Adrenal gland (tissue), 5 donors: ENCODE results near the gene GABRB3.

Experiments used
- POLR2A ChIP-seq, 2 donors: fragments of 450-650 bp; IDR thresholded peaks; one replicate each; pipeline ENCODE4 v1.6.1; 2017; ENCODE audit warnings: antibody characterized with exemption in 2 of 2, mild to moderate bottlenecking in 2 of 2, moderate library complexity in 1 of 2
- TF ChIP-seq, protein P1 (sequence below), 6 experiments: fragments of 450-650 bp in 4 of 6; fragments of 200-600 bp in 2 of 6; sonication (generic) in 1 of 6; IDR thresholded peaks; 1 replicate in 5 of 6; 2 replicates in 1 of 6; pipeline versions ENCODE4 v1.5.1 to v1.8.0; 2016 to 2021; ENCODE audit warnings: antibody characterized with exemption in 6 of 6, mild to moderate bottlenecking in 2 of 6, moderate library complexity in 1 of 6
- donor health status: DM: no; HTN: no; CAD: no.

DNA sequence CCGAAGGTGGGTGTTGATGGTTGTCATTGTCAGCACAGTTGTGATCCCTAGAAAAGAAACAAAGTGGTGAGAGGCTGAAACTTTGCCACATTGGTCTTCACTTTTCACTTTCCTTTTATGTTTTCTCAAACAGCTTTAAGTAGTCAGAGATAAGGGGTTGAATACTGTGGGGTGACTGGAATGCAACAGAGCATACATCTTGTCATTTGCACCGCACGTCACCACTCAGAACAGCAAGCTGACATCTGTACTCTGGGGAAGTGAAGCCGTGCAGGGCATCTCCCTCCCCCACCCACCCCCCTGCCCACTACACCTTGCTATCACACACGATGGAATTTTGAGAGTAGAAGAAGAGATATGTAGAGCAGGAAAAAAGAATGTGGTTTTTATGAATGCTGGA lies 211.7 kb downstream of the GABRB3 start:
- TF ChIP-seq, protein P1, sequence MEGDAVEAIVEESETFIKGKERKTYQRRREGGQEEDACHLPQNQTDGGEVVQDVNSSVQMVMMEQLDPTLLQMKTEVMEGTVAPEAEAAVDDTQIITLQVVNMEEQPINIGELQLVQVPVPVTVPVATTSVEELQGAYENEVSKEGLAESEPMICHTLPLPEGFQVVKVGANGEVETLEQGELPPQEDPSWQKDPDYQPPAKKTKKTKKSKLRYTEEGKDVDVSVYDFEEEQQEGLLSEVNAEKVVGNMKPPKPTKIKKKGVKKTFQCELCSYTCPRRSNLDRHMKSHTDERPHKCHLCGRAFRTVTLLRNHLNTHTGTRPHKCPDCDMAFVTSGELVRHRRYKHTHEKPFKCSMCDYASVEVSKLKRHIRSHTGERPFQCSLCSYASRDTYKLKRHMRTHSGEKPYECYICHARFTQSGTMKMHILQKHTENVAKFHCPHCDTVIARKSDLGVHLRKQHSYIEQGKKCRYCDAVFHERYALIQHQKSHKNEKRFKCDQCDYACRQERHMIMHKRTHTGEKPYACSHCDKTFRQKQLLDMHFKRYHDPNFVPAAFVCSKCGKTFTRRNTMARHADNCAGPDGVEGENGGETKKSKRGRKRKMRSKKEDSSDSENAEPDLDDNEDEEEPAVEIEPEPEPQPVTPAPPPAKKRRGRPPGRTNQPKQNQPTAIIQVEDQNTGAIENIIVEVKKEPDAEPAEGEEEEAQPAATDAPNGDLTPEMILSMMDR (IDR thresholded peaks at IDR 0.05), result no peak
- TF ChIP-seq POLR2A (IDR thresholded peaks at IDR 0.05), result no peak
